Measurements from ENCODE around the gene TNNI2.
A peak's percentile ranks its signal among the peaks of the same experiment; 100 is the strongest.

DNA sequence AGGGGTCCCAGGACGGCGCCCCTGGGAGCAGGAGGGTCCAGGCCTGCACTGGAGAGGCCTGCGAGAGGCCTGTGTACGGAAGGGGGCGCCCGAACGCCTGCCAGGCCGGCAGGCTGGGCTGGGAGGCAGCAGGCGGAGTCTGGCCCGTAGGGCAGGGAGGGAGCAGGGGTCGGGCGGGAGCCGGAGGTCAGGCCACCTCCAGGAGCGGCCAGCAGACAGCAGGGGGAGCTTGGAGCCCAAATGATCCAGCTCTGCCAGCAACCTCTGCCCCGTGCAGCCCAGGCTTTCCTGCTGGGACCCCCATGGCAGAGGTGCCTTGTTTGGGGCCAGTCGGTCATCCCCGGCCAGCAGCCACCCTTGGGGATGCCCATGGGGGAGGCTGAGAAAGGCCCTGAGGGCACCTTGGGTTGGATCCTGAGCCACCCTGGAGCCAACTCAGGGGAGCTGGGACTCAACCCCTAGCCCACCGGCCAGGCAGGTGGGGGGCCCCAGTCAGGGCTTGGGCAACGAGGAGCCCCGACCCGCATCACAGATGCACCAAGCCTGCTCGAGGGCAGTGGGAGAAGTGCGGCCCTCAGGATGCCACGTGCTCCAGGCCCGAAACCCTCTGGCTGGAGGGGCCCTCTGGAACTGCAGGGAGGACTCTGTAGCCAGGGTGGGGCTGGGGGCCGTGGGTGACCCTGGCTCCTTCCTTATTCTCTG, 13.6 kb upstream of the TNNI2 start:
- TF ChIP-seq TAF1 (IDR thresholded peaks at IDR 0.05; ENCODE audit: low read depth) = no peak
- TF ChIP-seq, protein P1, sequence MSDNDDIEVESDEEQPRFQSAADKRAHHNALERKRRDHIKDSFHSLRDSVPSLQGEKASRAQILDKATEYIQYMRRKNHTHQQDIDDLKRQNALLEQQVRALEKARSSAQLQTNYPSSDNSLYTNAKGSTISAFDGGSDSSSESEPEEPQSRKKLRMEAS (IDR thresholded peaks at IDR 0.05) = no peak
- TF ChIP-seq FOXM1 (IDR thresholded peaks at IDR 0.05; ENCODE audit: borderline replicate concordance, low read depth) = no peak
- TF ChIP-seq YY1 (IDR thresholded peaks at IDR 0.05; ENCODE audit: low read depth) = no peak
- TF ChIP-seq REST (IDR thresholded peaks at IDR 0.05; ENCODE audit: low read depth) = no peak
- TF ChIP-seq, protein P2, sequence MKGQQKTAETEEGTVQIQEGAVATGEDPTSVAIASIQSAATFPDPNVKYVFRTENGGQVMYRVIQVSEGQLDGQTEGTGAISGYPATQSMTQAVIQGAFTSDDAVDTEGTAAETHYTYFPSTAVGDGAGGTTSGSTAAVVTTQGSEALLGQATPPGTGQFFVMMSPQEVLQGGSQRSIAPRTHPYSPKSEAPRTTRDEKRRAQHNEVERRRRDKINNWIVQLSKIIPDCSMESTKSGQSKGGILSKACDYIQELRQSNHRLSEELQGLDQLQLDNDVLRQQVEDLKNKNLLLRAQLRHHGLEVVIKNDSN (IDR thresholded peaks at IDR 0.05) = no peak
- TF ChIP-seq RAD21 (IDR thresholded peaks at IDR 0.05; ENCODE audit: low read depth) = peak; percentile 23; the same call in 1 of the 2 replicates
- no peak for TF ChIP-seq CEBPB (IDR thresholded peaks at IDR 0.05)
- TF ChIP-seq EP300 (IDR thresholded peaks at IDR 0.05; ENCODE audit: borderline replicate concordance) = no peak
- no peak for TF ChIP-seq CREB1 (IDR thresholded peaks at IDR 0.05; ENCODE audit: low read depth)
